Prostate gland (tissue), 2 donors: ENCODE results near the gene SARDH. TPM values are rescaled to one million over a fixed set of nuclear protein-coding genes. Genes with fewer than 3 reads are reported as not detected.
"Not testable (repeated sequence)": the region's sequence is repeated elsewhere in the genome, so short reads cannot be mapped to it uniquely, and the experiment has no call there.

Experiments
- DNase-seq: peaks from one replicate; pipeline ENCODE4 v3.0.0-alpha.2; 2019; ENCODE audit warnings: low spot score
- H3K27ac ChIP-seq, 2 donors: fragments of 200-600 bp; sonication (generic); 2 replicates each; pipeline ENCODE4 v1.5.1; 2017 to 2019
- H3K27me3 ChIP-seq: fragments of 200-600 bp; sonication (generic); replicated peaks from 2 replicates; pipeline ENCODE4 v1.5.1; 2019; ENCODE audit not compliant: insufficient read depth
- H3K36me3 ChIP-seq, 2 donors: fragments of 200-600 bp; sonication (generic); 1 replicate in 1 of 2; 2 replicates in 1 of 2; pipeline versions ENCODE4 v1.5.1 to v1.8.1; 2017 to 2019
- H3K4me1 ChIP-seq: fragments of 200-600 bp; sonication (generic); replicated peaks from 2 replicates; pipeline ENCODE4 v1.5.1; 2019
- H3K4me3 ChIP-seq, 2 donors: fragments of 200-600 bp; sonication (generic); 2 replicates each; pipeline ENCODE4 v1.5.1; 2017 to 2019
- H3K9me3 ChIP-seq: fragments of 200-600 bp; sonication (generic); 2 replicates; pipeline ENCODE4 v1.5.1; 2017
- POLR2A ChIP-seq: fragments of 450-650 bp; IDR thresholded peaks from one replicate; pipeline ENCODE4 v1.6.1; 2016; ENCODE audit warnings: antibody characterized with exemption, mild to moderate bottlenecking
- POLR2AphosphoS5 ChIP-seq: sonication (generic); formaldehyde crosslinking; IDR thresholded peaks from one replicate; pipeline ENCODE4 v1.6.1; 2017; ENCODE audit warnings: antibody characterized with exemption
- WGBS: methylation state at CpG from one replicate; pipeline ENCODE4 v1.1.5; 2018; 5-methylcytosine and 5-hydroxymethylcytosine counted together
- intact Hi-C: fragments of 100-400 bp; cut with DNase I; formaldehyde crosslinking; loops from one replicate; pipeline ENCODE4 v1.14.2; 2022
- total RNA-seq, 2 donors: library from RNA; depleted of rRNA; stranded (reverse); fragments of >200 nt; gene quantifications; one replicate each; pipeline ENCODE4 v1.1.0, GENCODE V29; 2016
- TF ChIP-seq, protein P1 (sequence below), 4 experiments: fragments of 200-600 bp in 2 of 4; fragments of 450-650 bp in 2 of 4; sonication (generic) in 2 of 4; IDR thresholded peaks; 1 replicate in 3 of 4; 2 replicates in 1 of 4; pipeline ENCODE4 v1.5.1; 2016 to 2019; ENCODE audit warnings: antibody characterized with exemption in 4 of 4, mild to moderate bottlenecking in 2 of 4, moderate library complexity in 2 of 4

Gene SARDH
- total RNA-seq, 2 donors from 2014 or later: 6.7 to 7.2 TPM

DNA sequence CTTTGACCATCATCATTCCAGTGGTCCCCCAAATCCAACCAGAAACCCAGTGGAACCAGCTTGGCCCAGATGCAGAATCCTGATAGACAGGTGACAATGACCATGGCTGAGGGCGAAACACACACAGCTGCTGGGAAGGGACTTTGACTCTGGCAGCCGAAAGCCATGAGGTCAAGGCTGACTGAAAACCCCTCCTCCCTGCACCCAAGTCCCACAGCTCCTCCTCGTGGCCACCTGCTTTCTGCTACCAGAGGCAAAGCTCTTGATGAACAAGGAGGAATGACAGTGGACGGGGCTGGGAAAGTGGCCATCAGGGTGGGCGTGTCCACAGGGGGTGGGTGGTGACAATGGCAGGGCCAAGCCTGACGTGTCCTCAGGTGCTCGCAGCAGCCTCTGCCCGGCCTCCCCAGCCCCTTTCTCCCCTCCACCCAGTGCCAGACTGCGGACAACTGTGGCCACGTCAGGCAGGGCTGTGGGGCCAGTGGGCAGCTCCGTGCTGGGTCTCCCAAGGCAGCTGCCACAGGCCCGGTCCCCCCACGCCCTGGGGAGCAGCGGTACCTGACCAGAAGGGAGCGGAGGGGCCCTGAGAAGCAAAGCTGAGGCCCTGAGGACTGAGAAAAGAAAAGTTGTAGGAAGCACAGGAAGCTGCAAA lies 30.8 kb upstream of the SARDH start:
- WGBS: 80% methylated on average over 15 of the region's 15 CpGs
- peaks cover 0 to under 1% of the 10 kb centered on the region in 2 donors for H3K36me3 ChIP-seq
- intact Hi-C loops: no loop called here

DNA sequence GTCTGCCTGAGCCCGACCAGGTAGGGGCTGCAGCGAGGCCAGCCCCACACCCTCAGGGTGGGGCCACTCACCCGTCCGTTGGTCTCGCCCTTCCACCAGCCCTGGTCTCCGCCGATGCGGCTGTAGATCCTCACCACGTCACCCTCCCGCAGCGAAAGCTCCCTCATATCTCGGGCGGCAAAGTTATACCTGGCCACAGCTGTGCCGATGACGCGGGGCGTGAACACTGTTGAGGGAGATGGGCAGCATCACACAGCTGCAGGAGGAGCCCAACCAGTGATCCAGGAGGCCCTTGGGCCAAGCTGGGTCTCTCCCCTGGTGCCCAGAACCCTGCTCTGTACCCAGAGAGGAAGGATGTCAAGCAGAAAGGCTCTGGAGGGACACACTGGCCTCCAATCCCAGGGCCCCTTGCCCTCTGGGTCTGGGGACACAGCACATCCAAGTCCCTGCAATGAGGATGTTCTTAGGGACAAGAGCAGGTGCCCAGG lies 30.3 kb upstream of the SARDH start:
- no peak overlapping the region for H3K4me3 ChIP-seq
- H3K4me1 ChIP-seq: no peaks in the 10 kb centered on the region
- DNase-seq: no peak
- intact Hi-C loops: no loop called here
- TF ChIP-seq, protein P1, sequence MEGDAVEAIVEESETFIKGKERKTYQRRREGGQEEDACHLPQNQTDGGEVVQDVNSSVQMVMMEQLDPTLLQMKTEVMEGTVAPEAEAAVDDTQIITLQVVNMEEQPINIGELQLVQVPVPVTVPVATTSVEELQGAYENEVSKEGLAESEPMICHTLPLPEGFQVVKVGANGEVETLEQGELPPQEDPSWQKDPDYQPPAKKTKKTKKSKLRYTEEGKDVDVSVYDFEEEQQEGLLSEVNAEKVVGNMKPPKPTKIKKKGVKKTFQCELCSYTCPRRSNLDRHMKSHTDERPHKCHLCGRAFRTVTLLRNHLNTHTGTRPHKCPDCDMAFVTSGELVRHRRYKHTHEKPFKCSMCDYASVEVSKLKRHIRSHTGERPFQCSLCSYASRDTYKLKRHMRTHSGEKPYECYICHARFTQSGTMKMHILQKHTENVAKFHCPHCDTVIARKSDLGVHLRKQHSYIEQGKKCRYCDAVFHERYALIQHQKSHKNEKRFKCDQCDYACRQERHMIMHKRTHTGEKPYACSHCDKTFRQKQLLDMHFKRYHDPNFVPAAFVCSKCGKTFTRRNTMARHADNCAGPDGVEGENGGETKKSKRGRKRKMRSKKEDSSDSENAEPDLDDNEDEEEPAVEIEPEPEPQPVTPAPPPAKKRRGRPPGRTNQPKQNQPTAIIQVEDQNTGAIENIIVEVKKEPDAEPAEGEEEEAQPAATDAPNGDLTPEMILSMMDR (IDR thresholded peaks at IDR 0.05): no peak
- TF ChIP-seq POLR2AphosphoS5: no peak
- no peak for TF ChIP-seq POLR2A
- no peaks in the 10 kb centered on the region for H3K27me3 ChIP-seq
- 97% methylated on average over 17 of the region's 17 CpGs for WGBS
- no peak overlapping the region for H3K27ac ChIP-seq
- H3K9me3 ChIP-seq: no peaks in the 10 kb centered on the region
- H3K36me3 ChIP-seq: no peaks in the 10 kb centered on the region

More for the DNA sequence above, 30.8 kb upstream of the SARDH start:
- no peak for TF ChIP-seq POLR2AphosphoS5
- TF ChIP-seq, protein P1 (IDR thresholded peaks at IDR 0.05): no peak
- no peak for TF ChIP-seq POLR2A
- Histone ChIP-seq H3K9me3 (no peaks in the 10 kb centered on the region), H3K4me3 (no peak overlapping the region), H3K27ac (no peak overlapping the region), H3K27me3 (no peaks in the 10 kb centered on the region), H3K4me1 (no peaks in the 10 kb centered on the region)
- no peak for DNase-seq

DNA sequence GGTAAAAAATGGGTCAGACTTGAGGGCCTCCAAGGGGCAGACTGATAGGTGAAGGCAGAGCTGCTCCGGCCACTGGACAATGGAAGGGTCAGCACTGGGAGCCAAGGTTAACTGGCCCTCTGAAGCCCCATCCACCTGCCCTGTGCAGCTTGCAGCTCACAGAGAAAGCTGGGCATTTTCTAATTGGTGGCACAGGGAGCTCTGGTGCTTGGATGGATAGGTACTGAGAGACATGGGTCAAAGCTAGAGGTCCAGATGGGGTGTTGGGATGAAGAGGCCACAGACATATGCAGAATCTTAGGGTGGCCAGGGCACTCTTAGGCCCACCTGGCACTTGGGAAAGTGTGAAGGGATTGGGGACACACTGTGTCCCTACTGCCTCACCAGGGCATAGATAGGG lies 29.5 kb upstream of the SARDH start:
- H3K27me3 ChIP-seq: no peaks in the 10 kb centered on the region
- no peaks in the 10 kb centered on the region for H3K4me1 ChIP-seq
- no peak overlapping the region for H3K27ac ChIP-seq
- intact Hi-C loops: no loop called here
- TF ChIP-seq POLR2AphosphoS5: no peak
- H3K4me3 ChIP-seq: no peak overlapping the region
- no peak for DNase-seq
- WGBS: 90% methylated on average over 1 of the region's 1 CpG
- no peaks in the 10 kb centered on the region for H3K9me3 ChIP-seq
- H3K36me3 ChIP-seq: no peaks in the 10 kb centered on the region

DNA sequence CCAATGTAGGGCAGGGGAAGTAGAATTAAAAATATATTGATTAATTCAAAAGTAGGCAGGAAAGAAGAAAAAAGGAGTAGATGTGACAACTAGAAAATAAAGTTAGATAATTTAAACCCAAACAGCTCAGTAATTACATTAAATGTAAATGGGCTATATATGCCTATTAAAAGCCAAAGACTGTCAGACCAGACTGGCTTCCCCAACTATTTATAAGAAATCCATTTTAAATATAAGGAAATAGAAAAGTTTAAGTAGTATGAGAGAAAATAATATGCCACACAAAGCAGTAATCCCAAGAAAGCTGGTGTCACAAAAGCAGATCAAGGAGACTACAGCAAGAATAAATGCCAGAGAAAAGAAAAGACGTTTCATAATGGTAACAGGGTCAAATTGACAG lies 28.9 kb upstream of the SARDH start:
- Histone ChIP-seq H3K27ac (no peak overlapping the region), H3K9me3 (no peaks in the 10 kb centered on the region), H3K27me3 (no peaks in the 10 kb centered on the region), H3K36me3 (no peaks in the 10 kb centered on the region), H3K4me3 (no peak overlapping the region), H3K4me1 (no peaks in the 10 kb centered on the region)
- no peak for TF ChIP-seq POLR2A
- TF ChIP-seq, protein P1 (IDR thresholded peaks at IDR 0.05): no peak
- TF ChIP-seq POLR2AphosphoS5: no peak
- intact Hi-C loops: no loop called here
- DNase-seq: no peak
- WGBS: 97% methylated on average over 1 of the region's 1 CpG

DNA sequence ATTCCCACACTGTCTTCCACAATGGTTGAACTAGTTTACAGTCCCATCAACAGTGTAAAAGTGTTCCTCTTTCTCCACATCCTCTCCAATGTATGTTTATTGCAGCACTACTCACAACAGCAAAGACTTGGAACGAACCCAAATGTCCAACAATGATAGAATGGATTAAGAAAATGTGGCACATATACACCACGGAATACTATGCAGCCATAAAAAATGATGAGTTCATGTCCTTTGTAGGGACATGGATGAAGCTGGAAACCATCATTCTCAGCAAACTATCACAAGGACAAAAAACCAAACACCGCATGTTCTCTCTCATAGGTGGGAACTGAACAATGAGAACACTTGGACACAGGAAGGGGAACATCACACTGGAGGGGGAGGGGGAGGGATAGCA lies 28.1 kb upstream of the SARDH start:
- H3K27me3 ChIP-seq, H3K9me3 ChIP-seq, H3K27ac ChIP-seq, intact Hi-C loops, H3K36me3 ChIP-seq, DNase-seq, H3K4me1 ChIP-seq, H3K4me3 ChIP-seq: not testable (repeated sequence)
- WGBS: 72% methylated on average over 3 of the region's 3 CpGs
